HG03521 (cell line): ENCODE measurements around the gene RGS10.
A peak's percentile ranks its signal among the peaks of the same experiment; 100 is the strongest.
"Not testable (repeated sequence)": the region's sequence is repeated elsewhere in the genome, so short reads cannot be mapped to it uniquely, and the experiment has no call there.

Experiments
- ATAC-seq: cut with Tn5 transposase; IDR thresholded peaks from one replicate; pipeline ENCODE4 v1.9.1; 2021; ENCODE audit warnings: mild to moderate bottlenecking, moderate library complexity; ENCODE audit not compliant: unreplicated experiment

Gene RGS10

DNA sequence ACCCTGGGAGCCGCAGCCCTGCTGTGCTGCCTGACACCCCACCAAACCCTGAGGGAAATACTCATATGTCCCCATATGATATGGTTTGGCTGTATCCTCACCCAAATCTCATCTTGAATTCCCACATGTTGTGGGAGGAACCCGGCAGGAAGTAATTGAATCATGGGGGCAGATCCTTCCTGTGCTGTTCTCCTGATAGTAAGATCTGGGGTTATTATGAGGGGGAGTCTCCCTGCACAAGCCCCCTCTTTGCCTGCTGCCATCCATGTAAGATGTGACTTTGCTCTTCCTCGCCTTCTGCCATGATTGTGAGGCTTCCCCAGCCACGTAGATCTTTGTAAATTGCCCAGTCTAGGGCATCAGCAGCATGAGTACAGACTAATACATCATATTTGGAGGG is 68.7 kb downstream of the RGS10 start:
- ATAC-seq = no peak

DNA sequence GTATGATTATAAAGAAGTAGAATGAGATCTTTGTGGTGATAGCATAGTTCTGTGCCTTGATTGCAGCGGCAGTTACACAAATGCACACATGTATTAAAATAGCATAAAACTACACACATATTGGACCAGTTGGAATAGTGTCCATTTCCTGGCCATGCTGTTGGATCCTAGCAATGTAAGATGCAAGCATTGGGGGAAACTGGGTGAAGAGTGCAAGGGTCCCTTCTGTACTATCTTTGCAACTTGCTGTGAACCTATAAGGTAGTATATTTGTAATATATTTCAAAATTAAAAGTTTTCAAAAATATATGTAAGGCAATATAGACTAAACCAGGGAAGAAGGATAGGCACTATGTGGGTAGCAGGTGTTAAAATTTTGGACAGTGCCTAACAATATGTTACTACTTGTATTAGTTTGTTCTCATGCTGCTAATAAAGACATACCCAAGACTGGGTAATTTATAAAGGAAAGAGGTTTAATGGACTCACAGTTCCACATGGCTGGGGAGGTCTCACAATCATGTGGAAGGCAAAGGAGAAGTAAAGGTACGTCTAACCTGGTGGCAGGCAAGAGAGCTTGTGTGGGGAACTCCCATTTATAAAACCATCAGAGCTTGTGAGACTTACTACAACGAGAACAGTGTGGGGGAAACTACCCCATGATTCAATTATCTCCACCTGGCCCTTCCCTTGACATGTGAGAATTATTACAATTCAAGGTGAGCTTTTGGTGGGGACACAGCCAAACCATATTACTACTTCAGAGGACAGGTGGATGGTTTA is 71.4 kb downstream of the RGS10 start:
- ATAC-seq = no peak

DNA sequence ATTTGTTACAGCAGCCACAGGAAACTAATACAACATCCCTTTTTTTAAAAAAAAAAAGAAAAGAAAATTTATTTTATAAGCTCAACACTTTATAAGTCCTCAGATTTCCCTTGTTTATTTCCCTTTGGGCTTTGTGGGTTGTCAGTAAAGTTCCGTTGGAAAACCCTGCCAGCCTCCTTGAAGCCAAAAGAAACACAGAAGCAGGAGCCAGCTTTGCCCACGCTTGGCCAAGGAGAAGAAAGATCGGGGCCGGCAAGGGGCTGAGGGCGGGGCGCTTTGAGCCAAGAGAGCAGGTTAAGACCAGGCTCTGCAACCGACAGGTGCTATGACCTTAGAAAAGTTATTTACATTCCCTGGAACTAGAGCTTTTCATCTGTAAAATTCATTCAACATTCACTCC is 72.7 kb downstream of the RGS10 start:
- ATAC-seq = no peak

DNA sequence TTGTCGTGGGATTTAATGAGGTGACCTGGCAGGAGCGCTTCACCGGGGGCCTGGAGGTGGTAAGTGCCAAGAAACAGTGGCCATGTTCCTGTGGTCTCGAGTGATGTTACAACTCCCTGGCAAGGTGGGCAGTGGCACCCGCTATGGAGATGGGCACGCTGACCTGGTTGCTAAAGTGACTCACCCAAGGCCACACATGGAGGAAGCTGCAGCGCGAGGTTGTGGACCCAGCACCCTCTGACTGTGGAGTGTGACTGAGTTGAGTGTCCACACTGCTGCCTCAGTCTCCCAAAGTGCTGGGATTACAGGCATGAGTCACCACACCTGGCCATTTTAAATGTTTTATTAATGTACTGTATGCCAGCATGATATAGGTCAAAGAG is 73.2 kb downstream of the RGS10 start:
- ATAC-seq = no peak

DNA sequence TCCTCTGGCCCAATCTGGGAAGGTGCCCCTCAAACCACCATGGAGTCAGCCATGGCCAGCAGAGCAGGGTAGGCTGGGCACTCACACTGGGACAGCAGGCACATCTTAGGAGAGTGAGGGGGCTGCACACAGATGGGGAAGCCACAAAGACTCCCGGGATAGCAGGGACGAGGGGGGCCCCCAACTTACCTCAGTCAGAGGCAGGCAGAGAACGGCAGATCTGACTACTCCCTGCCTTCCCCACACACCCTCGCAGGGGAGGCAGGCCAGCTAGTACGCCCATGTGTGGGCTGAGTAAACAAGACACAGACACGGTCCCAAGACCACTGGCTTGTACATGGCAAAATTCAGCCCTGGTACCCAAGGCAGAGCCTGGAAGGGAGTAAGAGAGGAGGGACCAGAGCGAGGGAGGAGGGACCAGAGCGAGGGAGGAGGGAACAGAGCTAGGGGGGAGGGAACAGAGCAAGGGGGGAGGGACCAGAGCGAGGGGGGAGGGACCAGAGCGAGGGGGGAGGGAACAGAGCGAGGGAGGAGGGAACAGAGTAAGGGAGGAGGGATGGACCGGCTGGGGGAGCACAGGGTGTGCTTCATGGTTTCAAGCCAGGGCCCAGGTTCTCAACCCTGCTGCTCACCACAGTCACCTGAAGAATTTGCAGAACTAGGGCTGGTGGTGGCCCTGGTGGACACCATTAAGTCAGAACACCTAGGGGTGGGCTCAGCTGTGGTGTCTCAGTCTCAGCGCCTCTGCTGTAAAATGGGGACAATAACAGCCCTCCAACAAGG is 73.8 kb downstream of the RGS10 start:
- no peak for ATAC-seq

DNA sequence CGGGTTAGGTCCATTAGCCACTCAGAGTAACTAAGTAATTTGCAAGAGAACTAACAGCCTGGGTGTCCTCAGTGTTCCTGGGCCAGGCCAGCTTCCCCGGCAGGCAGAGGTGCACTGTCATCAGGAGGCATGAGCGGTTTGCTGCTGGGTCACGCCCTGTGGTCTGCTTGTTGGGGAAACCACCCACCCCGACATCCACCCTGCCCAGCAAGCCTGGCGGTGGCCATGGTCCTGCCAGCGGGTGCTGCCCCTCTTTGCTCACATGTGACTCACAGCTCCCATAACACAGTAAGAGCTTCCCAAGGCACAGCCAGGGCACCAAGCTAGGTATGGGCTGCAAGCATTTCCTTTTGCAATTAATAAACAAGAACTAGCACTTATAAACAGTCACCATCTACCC is 75.9 kb downstream of the RGS10 start:
- ATAC-seq = no peak

DNA sequence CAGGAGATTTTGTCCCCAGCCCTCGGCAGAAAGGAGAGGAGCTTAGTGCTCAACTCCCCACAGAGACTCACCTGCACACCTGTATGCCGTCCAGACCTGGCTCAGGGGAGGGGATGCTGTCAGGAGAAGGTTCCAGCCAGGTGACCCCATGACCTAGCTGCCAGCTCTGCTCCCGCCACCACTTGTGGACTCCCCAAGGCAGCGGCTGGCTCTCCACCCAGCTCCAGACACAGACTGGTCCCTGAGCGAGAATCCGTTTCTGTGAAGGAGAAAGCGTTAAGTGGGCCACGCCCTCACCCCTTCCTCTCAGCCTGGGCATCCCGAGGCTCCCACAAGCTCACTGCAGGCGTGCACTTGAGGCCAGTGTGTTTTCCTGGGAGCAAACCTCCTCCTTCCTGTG is 76.4 kb downstream of the RGS10 start:
- no peak for ATAC-seq

DNA sequence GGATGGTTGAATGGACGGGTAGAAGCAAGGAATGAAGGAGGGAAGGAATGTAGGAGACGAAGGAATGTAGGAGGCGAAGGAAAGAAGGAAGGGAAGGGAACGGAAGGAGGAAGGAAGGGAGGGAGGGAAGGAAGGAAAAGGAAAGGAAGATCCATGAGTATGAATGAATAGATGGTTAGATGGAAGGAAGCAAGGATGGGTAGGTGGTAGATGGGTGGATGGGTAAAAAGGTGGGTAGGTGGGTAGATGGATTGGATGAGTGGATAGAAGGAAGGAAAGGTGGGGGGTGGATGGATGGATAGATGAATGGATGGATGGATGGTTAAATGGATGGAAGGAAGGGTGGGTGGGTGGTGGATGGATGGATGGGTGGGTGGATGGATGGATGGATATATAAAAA is 77.4 kb downstream of the RGS10 start:
- ATAC-seq = no peak

DNA sequence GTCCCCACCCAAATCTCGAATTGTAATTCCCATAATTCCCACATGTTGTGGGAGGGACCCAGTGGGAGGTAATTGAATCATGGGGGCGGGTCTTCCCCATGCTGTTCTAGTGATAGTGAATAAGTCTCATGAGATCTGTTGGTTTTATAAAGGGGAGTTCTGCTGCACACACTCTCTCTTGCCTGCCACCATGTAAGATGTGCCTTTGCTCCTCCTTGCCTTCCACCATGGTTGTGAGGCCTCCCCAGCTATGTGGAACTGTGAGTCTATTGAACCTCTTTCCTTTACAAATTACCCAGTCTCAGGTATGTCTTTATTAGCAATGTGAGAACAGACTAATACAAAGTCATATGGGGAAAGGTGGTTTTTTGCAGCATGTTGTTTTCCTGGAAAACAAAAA is 79.3 kb downstream of the RGS10 start:
- not testable (repeated sequence) for ATAC-seq

DNA sequence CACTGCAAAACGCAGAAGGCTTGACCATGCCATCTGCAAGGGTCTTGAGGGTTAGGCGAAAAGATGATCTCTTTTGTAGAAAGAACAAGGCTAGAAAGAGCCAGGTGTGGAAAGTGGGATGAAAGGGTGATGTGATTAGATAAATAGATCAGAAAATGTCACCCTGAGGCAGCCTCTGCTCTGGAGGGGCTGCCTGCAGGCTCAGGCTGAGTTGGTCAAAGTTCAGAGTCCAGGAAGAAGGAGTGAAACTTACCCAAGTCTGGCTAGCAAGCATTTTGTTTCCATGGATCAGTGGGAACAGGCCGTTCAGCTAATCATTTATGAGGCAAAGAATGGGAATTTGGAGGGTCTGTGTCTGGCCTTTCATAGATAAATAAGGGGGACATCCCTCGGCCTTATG is 79.7 kb downstream of the RGS10 start:
- ATAC-seq = no peak

DNA sequence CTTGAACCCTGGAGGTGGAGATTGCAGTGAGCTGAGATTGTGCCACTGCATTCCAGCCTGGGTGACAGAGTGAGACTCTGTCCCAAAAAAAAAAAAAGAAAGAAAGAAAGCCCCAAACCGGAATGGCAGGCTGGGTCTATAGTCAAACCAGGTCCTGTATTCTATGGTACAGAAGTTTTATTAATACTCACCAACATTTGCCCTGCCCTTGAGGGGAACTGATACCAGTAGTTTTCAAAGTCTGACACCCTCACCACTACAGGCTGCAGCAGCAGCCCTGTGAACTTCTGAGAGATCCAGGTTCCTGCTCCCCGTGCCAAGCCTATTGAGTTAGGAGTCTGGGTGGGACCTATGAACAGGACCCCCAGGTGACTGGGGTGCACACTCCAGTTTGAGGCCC is 80.6 kb downstream of the RGS10 start:
- ATAC-seq = peak; percentile 64

DNA sequence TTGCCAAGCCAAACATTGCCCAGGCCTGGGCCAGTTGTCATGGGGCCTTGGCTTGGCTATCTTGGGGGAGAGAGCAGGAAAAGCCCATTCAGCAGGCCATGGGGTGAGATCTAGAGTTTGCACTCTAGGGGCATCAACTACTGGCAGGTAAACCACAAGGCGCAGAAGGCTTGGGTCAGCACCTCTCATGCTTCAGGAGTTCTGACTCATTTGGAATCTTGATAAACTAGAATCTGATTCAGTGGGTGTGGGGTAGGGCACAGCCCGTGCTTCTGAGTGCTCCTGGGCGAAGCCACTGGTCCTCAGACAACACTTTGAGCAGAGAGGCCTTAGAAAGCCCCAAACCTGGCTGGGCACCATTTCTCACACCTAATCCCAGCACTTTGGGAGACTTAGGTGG is 81.1 kb downstream of the RGS10 start:
- ATAC-seq = no peak

DNA sequence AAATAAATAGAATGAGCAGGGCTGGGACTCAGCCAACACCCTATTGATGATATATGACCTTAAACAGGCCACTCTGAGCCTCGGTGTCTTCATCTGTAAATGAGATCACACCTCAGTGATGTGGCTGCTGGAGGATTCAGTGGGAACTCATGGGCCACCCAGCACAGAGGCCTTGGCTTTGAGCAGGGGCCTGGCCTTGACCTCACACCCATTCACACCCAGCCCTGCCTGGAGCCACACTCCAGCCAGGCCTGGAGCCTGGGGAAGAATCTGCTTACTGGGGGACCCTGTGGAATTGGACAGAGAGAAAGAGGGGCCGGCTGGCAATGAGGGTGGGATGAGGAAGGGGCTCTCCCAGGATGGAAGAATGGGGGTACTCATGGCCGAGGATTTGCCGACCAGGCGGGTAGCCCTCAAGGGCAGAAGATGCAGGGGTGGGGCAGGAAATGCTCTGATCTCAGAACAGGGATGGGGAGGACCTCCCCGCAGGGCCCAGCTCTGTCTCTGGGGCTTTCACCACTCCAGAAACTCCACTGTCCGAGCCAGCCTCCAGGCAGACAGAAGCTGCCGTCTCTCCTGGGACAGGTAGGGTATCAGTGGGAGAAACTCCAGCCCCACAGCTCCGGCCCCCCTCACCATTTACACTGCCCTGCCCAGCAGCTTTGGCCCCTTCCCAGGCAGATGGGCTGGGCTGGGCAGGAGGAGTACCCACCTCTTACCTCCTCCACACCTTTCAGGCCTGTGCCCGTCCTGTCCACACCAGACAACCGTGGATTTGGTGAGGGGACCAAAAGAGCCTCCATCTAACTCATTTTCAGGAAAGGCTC is 81.9 kb downstream of the RGS10 start:
- no peak for ATAC-seq

DNA sequence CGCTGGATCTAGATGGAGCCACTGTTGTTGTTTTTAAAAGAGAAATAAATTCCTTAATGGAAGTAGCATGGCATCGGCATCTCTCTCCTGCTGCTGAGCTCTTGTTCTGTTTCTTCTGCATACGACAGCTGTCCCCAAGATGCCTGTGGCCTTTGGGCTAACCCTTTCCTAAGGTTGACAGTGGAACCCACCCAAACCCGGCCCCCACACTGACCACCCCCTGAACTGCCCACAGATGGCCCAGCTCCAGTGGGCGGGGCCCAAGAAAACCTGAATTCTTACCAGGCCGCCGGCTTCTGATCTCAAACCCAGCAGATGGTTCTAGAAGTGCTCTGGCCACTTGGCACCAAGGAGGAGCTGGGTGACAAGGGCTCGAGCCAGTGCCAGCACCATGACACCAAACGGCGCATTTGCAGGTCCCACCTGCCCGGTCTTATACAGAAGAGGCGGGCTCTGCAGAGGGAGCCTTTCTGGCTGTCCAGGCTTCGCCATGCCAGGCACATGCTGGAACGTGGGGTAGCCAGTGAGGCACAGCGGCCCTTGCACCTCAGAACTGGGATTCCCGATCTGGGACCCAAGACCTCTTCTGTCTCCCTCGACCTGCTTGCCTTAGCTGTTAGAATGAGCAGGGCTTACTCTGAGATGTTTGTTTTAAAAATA is 82.7 kb downstream of the RGS10 start:
- ATAC-seq = no peak

DNA sequence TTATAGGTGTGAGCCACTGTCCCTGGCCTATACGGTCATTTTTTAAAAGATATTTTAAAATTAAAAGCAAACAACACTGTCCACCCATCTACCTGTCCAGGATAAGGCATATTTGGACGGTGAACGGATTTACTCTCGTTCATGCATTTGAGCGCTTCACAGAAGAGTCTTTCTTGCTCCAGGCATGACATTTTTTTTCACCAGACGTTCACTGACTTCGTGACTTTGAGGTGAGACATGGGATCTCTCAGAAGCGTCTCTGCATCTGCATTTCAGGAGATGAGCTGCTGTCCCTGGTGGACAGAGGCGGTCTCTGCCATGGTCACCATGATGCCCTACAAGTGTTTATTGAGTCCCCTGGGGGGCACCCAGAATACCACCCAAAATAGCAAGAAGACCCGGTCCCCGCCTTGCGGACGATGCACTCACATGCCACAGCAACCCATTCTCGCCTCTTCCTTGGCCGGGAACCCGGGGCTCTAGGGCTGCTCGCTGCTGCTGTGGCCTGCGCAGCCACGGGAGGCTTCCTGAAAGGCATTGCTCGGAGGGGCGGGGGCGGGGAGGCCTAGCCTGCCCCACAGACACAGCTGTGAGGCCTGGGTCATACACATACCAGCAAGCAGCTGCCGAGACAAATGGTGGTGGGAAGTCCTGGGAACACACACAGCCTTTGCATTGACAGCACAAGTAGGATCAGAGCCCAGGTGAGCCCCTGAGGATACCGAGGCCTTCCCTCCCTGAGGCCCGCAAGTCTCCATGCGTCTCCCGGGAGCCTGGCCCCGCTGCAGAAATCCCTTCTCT is 84.4 kb downstream of the RGS10 start:
- ATAC-seq = no peak

DNA sequence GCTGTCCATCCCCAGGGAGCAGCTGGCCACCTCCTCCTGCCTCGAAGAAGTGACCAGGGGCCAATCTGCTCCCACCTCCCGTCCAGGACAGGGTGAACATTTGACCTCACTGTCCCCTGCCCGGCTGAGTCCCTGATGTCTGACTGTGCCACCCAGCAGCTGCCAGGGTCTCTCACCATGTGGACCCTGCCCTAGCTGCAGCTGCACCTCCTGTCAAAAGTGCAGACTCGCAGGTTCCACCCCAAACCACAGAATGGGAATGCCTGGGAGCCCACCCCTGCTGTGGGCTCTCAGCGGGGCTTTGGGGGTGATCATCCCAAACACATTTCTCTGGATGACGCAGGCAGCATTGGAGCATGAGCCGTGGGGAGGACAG is 86.1 kb downstream of the RGS10 start:
- no peak for ATAC-seq

DNA sequence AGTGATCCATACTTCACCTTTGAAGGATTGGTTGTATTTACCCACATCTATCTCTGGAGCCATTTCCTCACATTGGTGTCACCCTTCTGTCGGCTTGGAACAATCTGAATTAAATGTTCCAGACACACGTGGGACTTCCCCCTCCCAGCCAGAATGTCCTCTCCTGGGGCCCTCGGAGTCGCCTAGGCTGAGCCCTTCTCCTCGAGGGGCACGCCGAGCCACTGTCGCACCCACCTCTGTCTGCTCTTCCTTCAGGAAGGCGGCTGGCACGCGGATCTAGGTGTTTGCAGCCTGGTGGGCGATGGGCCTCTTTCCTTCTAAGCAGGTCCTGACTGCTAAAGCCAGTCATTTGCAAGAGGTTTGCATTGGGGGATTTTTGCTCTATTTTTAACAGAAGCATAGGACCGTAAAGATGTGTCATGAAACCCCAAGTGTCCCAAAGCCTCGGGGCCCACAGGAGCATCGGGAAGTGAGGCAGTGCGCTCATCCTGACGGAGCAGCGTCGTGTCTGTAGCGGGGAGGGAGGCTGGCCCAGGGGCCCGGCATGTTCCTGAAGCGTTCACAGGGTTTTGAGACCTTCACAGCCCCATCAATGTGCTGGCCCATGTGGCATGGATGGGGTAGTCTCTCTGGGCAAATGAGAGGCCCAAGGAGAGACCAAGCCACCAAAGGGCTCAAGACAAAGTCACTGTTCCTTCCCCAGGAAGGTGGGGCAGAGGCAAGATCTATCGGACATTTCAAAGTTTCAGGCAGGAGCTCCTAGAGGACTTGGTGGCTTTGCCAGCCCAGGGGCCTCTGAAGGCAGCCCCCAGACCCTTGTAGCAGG is 86.7 kb downstream of the RGS10 start:
- ATAC-seq = no peak

DNA sequence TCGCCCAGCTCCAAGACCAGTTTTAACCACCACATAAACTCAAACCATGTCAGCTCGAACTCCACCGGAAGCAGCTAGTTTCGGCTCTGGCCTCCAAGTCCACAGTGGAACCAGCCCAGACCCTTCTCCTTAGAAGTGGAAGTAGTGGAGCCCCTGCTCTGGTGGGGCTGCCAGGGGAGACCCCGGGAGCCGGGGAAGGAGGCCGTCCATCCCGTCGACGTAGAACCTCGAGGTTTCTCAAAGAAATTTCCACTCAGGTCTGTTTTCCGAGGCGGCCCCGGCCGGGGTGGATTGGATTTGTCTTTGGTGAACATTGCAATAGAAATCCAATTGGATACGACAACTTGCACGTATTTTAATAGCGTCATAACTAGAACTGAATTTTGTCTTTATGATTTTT is 87.5 kb downstream of the RGS10 start:
- no peak for ATAC-seq

DNA sequence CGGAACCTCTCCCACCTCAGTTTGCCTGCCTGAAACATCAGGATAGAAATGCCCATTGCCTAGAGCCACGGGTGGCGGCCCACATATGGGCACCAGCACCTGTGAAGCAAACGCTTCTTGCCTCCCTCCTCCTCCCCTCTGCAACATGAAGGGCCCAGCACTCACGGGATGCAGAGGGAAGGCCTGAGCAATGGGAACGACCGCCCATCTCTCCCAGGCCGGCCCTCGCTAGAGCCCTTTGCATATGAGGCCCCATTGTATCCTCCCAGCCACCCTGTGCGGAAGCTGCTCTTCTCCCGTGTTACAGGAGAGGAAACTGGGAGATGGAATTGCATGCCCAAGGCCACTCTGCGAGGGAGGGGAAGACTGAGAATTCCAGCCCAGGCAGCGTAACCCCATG is 88.2 kb downstream of the RGS10 start:
- no peak for ATAC-seq

DNA sequence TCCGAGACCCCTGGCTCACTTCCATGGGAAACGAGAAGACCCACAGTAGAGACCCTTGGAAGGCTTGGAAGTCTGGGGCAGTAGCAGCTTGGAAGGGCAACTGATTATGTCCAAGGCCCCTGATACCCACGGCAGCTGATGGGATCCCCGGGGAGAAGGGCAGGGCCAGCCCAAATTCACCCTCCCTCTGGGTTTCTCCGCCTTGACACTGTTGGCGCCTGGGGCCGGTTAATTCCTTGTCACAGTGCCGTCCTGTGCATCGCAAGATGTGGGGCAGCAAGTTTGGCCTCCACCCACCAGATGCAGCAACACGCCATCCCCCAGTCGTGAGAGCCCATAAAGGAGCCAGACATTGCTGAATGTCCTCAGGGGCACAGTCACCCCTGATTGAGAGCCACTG is 89.2 kb downstream of the RGS10 start:
- ATAC-seq = no peak
